Smooth muscle cell (in vitro differentiated cells): ENCODE data around the gene ADARB2. TPM values are rescaled to one million over a fixed set of nuclear protein-coding genes. Genes with fewer than 3 reads are reported as not detected.

Experiments
- DNase-seq: peaks from one replicate; lab custom pipeline; 2025; ENCODE audit not compliant: unreplicated experiment; lab: John Stamatoyannopoulos, UW
- H2AFZ ChIP-seq: fragments of 200-600 bp; sonication (generic); 2 replicates; pipeline ENCODE4 v1.6.0; 2016; ENCODE audit warnings: antibody characterized with exemption, low read depth, mild to moderate bottlenecking
- H3F3A ChIP-seq: fragments of 200-600 bp; sonication (generic); 2 replicates; pipeline ENCODE4 v1.6.0; 2017; ENCODE audit warnings: antibody characterized with exemption, low read depth
- H3K27ac ChIP-seq: fragments of 200-600 bp; sonication (generic); 2 replicates; pipeline ENCODE4 v1.5.1; 2016; ENCODE audit warnings: low read depth, mild to moderate bottlenecking
- H3K27me3 ChIP-seq: fragments of 200-600 bp; sonication (generic); 2 replicates; pipeline ENCODE4 v1.6.1; 2016; ENCODE audit warnings: low read depth, mild to moderate bottlenecking
- H3K36me3 ChIP-seq: fragments of 200-600 bp; sonication (generic); 2 replicates; pipeline ENCODE4 v1.5.1; 2016; ENCODE audit warnings: low read depth
- H3K4me1 ChIP-seq: fragments of 200-600 bp; sonication (generic); 2 replicates; pipeline ENCODE4 v1.5.1; 2016; ENCODE audit warnings: low read depth
- H3K4me2 ChIP-seq: fragments of 200-600 bp; sonication (generic); 2 replicates; pipeline ENCODE4 v1.6.0; 2016; ENCODE audit warnings: mild to moderate bottlenecking
- H3K4me3 ChIP-seq: fragments of 200-600 bp; sonication (generic); 2 replicates; pipeline ENCODE4 v1.5.1; 2016; ENCODE audit warnings: mild to moderate bottlenecking
- H3K79me2 ChIP-seq: fragments of 200-600 bp; sonication (generic); 2 replicates; pipeline ENCODE4 v1.6.0; 2016; ENCODE audit warnings: low read depth, mild to moderate bottlenecking
- H3K9ac ChIP-seq: fragments of 200-600 bp; sonication (generic); 2 replicates; pipeline ENCODE4 v1.6.0; 2016; ENCODE audit warnings: low read depth
- H3K9me3 ChIP-seq: fragments of 200-600 bp; sonication (generic); replicated peaks from 2 replicates; pipeline ENCODE4 v1.5.1; 2016; ENCODE audit warnings: low read depth
- H4K20me1 ChIP-seq: fragments of 200-600 bp; sonication (generic); 2 replicates; pipeline ENCODE4 v1.6.0; 2016; ENCODE audit warnings: low read depth
- CTCF ChIP-seq: fragments of 200-600 bp; sonication (generic); IDR thresholded peaks from 2 replicates; pipeline ENCODE4 v1.5.1; 2017; ENCODE audit warnings: borderline replicate concordance, mild to moderate bottlenecking, antibody characterized with exemption; ENCODE audit not compliant: insufficient read depth, poor library complexity, severe bottlenecking
- WGBS: methylation state at CpG from one replicate; pipeline ENCODE4 v1.1.7; 2016; ENCODE audit warnings: low lambda C conversion rate; 5-methylcytosine and 5-hydroxymethylcytosine counted together
- polyA plus RNA-seq: library from polyadenylated mRNA; unstranded; fragments of >200 nt; fragmentation: Nextera tagmentation; extraction: Ambion mirVana; gene quantifications from 2 replicates; pipeline ENCODE4 v1.2.1, GENCODE V29; 2016
- total RNA-seq: library from RNA; depleted of rRNA; stranded (reverse); fragments of >200 nt; gene quantifications from 2 replicates; pipeline ENCODE4 v1.2.3, GENCODE V29; 2014

Gene ADARB2
- total and polyA plus RNA-seq, 2 experiments from 2014 or later: 0.13 to 0.39 TPM

- no peaks in the 10 kb centered on the region for H3K4me1 ChIP-seq
- WGBS: 94% methylated on average over 9 of the region's 9 CpGs
- TF ChIP-seq CTCF: no peak
Observed at GRCh38 chr10:1329622-1330021, 407.7 kb downstream of the ADARB2 start.

GRCh38 chr10:1328981-1329614 is 408.2 kb downstream of the ADARB2 start:
- Histone ChIP-seq H3K4me1 (no peaks in the 10 kb centered on the region), H3K79me2 (no peaks in the 10 kb centered on the region), H3K4me2 (no peak overlapping the region), H2AFZ (no peak overlapping the region), H4K20me1 (no peaks in the 10 kb centered on the region), H3F3A (no peaks in the 10 kb centered on the region), H3K27ac (no peak overlapping the region), H3K9me3 (no peaks in the 10 kb centered on the region), H3K4me3 (no peak overlapping the region), H3K36me3 (no peaks in the 10 kb centered on the region), H3K27me3 (no peaks in the 10 kb centered on the region), H3K9ac (no peak overlapping the region)
- no peak for DNase-seq
- no peak for TF ChIP-seq CTCF
- 92% methylated on average over 5 of the region's 5 CpGs for WGBS

More at GRCh38 chr10:1329622-1330021, 407.7 kb downstream of the ADARB2 start:
- H3K9ac ChIP-seq: no peak overlapping the region
- H4K20me1 ChIP-seq: no peaks in the 10 kb centered on the region
- no peaks in the 10 kb centered on the region for H3K79me2 ChIP-seq
- H3K36me3 ChIP-seq: no peaks in the 10 kb centered on the region
- no peak overlapping the region for H3K4me2 ChIP-seq
- H3K4me3 ChIP-seq: no peak overlapping the region
- H3K9me3 ChIP-seq: no peaks in the 10 kb centered on the region
- no peaks in the 10 kb centered on the region for H3K27me3 ChIP-seq
- no peaks in the 10 kb centered on the region for H3F3A ChIP-seq
- no peak for DNase-seq
- no peak overlapping the region for H3K27ac ChIP-seq
- H2AFZ ChIP-seq: no peak overlapping the region

GRCh38 chr10:1328161-1328823 is 409.0 kb downstream of the ADARB2 start:
- Histone ChIP-seq H3K9me3 (no peaks in the 10 kb centered on the region), H2AFZ (no peak overlapping the region), H3K9ac (no peak overlapping the region), H3F3A (no peaks in the 10 kb centered on the region), H3K27me3 (no peaks in the 10 kb centered on the region), H3K4me3 (no peak overlapping the region), H3K27ac (no peak overlapping the region), H3K36me3 (no peaks in the 10 kb centered on the region), H3K4me1 (no peaks in the 10 kb centered on the region), H3K4me2 (no peak overlapping the region), H4K20me1 (no peaks in the 10 kb centered on the region), H3K79me2 (no peaks in the 10 kb centered on the region)
- DNase-seq: no peak
- no peak for TF ChIP-seq CTCF
- WGBS: 92% methylated on average over 15 of the region's 15 CpGs
